ENCODE results near the gene FSIP1.

GRCh38 chr15:39670687-39671086 lies 112.0 kb downstream of the FSIP1 start:
- no peak for TF ChIP-seq GATA2 (IDR thresholded peaks at IDR 0.05; ENCODE audit: low read depth, low read length)
- no peak for TF ChIP-seq GATA3 (IDR thresholded peaks at IDR 0.05; ENCODE audit: low read depth, low read length)
